ENCODE data around the gene TBX21.

The TBX21 gene

DNA sequence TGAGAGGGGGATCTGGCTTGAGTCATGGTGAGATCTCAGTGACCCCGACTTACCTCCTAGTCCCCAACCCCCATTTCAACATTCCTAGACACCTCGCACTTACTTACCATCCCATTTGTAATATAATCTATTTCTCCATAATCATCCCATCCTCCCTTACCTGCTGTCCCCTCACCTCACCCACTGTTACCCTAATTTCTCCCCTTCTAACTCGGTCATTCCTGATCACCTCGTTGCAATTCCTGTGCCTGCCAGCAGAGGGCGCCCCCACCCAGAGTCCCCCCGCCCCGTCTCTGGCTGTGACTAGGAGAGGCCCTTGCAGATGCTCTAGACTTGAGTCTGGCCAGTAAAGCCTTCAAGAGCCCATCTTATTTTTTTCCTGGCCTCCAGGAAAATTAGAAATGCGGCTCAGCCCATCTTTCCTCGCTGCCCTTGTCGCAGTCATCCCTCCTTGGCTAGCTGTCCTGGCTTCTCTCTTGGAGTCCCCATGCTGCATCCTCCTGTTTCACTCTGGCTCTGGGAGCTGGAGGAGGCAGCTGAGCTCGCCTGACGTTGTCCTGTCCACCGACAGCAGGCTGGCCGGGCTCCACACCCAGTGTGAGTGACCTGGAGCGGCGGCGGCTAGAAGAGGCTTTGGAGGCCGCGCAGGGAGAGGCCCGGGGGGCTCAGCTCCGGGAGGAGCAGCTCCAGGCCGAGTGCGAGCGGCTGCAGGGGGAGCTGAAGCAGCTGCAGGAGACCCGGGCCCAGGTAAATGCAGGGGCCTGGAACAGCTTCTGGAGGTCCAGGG is 34.1 kb upstream of the TBX21 start:
- peak; percentile 59 for ATAC-seq
- no peak for TF ChIP-seq GLIS3 (CRISPR knock-in tag; IDR thresholded peaks at IDR 0.05)
- no peak for TF ChIP-seq TOX (CRISPR knock-in tag; IDR thresholded peaks at IDR 0.05; ENCODE audit: borderline replicate concordance)
- TF ChIP-seq ARNTL (CRISPR knock-in tag; IDR thresholded peaks at IDR 0.05; ENCODE audit: borderline replicate concordance, low read depth) = no peak
- TF ChIP-seq, protein P1, sequence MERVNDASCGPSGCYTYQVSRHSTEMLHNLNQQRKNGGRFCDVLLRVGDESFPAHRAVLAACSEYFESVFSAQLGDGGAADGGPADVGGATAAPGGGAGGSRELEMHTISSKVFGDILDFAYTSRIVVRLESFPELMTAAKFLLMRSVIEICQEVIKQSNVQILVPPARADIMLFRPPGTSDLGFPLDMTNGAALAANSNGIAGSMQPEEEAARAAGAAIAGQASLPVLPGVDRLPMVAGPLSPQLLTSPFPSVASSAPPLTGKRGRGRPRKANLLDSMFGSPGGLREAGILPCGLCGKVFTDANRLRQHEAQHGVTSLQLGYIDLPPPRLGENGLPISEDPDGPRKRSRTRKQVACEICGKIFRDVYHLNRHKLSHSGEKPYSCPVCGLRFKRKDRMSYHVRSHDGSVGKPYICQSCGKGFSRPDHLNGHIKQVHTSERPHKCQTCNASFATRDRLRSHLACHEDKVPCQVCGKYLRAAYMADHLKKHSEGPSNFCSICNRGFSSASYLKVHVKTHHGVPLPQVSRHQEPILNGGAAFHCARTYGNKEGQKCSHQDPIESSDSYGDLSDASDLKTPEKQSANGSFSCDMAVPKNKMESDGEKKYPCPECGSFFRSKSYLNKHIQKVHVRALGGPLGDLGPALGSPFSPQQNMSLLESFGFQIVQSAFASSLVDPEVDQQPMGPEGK (CRISPR knock-in tag; IDR thresholded peaks at IDR 0.05; ENCODE audit: borderline replicate concordance) = no peak
- no peak for TF ChIP-seq ZNF8 (CRISPR knock-in tag; IDR thresholded peaks at IDR 0.05)
- TF ChIP-seq ZFP30 (CRISPR knock-in tag; IDR thresholded peaks at IDR 0.05) = no peak

DNA sequence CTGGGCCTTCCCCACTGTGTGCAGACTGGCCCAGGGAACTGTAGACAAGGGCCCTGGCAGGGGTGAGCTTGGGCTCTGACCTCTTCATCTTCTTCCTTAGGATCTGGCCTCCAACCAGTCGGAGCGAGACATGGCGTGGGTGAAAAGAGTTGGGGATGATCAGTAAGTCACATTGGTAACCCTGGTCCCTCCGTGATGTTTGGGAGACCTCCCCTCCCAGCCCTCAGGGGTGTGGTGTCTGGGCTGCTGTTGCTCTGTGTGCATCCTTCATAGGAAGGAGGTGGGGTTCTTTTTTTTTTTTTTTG is 33.5 kb upstream of the TBX21 start:
- no peak for ATAC-seq
- TF ChIP-seq OSR1 (CRISPR knock-in tag; IDR thresholded peaks at IDR 0.05) (no peak), ARNTL (CRISPR knock-in tag; IDR thresholded peaks at IDR 0.05; ENCODE audit: borderline replicate concordance, low read depth) (no peak), PPARA (CRISPR knock-in tag; IDR thresholded peaks at IDR 0.05; ENCODE audit: borderline replicate concordance) (no peak), ZNF70 (CRISPR knock-in tag; IDR thresholded peaks at IDR 0.05) (no peak), ISL1 (CRISPR knock-in tag; IDR thresholded peaks at IDR 0.05) (no peak), ESRRG (CRISPR knock-in tag; IDR thresholded peaks at IDR 0.05) (no peak), TCF4 (CRISPR knock-in tag; IDR thresholded peaks at IDR 0.05; ENCODE audit: borderline replicate concordance) (no peak), ZFP3 (CRISPR knock-in tag; IDR thresholded peaks at IDR 0.05) (no peak), ZC3H10 (CRISPR knock-in tag; IDR thresholded peaks at IDR 0.05) (no peak), SNAI2 (CRISPR knock-in tag; IDR thresholded peaks at IDR 0.05) (no peak), GLIS3 (CRISPR knock-in tag; IDR thresholded peaks at IDR 0.05) (no peak), ZNF565 (CRISPR knock-in tag; conservative IDR thresholded peaks at IDR 0.05; ENCODE audit: low read depth) (no peak), CSDC2 (CRISPR knock-in tag; IDR thresholded peaks at IDR 0.05) (no peak), TOX (CRISPR knock-in tag; IDR thresholded peaks at IDR 0.05; ENCODE audit: borderline replicate concordance) (no peak), RARB (CRISPR knock-in tag; IDR thresholded peaks at IDR 0.05) (no peak), ZNF8 (CRISPR knock-in tag; IDR thresholded peaks at IDR 0.05) (no peak)
- TF ChIP-seq, protein P2, sequence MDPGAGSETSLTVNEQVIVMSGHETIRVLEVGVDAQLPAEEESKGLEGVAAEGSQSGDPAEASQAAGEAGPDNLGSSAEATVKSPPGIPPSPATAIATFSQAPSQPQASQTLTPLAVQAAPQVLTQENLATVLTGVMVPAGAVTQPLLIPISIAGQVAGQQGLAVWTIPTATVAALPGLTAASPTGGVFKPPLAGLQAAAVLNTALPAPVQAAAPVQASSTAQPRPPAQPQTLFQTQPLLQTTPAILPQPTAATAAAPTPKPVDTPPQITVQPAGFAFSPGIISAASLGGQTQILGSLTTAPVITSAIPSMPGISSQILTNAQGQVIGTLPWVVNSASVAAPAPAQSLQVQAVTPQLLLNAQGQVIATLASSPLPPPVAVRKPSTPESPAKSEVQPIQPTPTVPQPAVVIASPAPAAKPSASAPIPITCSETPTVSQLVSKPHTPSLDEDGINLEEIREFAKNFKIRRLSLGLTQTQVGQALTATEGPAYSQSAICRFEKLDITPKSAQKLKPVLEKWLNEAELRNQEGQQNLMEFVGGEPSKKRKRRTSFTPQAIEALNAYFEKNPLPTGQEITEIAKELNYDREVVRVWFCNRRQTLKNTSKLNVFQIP (CRISPR knock-in tag; IDR thresholded peaks at IDR 0.05; ENCODE audit: borderline replicate concordance, low read depth) = no peak
- TF ChIP-seq, protein P1 (CRISPR knock-in tag; IDR thresholded peaks at IDR 0.05; ENCODE audit: borderline replicate concordance) = no peak
- TF ChIP-seq, protein P3, sequence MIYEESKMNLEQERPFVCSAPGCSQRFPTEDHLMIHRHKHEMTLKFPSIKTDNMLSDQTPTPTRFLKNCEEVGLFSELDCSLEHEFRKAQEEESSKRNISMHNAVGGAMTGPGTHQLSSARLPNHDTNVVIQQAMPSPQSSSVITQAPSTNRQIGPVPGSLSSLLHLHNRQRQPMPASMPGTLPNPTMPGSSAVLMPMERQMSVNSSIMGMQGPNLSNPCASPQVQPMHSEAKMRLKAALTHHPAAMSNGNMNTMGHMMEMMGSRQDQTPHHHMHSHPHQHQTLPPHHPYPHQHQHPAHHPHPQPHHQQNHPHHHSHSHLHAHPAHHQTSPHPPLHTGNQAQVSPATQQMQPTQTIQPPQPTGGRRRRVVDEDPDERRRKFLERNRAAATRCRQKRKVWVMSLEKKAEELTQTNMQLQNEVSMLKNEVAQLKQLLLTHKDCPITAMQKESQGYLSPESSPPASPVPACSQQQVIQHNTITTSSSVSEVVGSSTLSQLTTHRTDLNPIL (CRISPR knock-in tag; IDR thresholded peaks at IDR 0.05; ENCODE audit: low read depth) = no peak
- TF ChIP-seq, protein P4, sequence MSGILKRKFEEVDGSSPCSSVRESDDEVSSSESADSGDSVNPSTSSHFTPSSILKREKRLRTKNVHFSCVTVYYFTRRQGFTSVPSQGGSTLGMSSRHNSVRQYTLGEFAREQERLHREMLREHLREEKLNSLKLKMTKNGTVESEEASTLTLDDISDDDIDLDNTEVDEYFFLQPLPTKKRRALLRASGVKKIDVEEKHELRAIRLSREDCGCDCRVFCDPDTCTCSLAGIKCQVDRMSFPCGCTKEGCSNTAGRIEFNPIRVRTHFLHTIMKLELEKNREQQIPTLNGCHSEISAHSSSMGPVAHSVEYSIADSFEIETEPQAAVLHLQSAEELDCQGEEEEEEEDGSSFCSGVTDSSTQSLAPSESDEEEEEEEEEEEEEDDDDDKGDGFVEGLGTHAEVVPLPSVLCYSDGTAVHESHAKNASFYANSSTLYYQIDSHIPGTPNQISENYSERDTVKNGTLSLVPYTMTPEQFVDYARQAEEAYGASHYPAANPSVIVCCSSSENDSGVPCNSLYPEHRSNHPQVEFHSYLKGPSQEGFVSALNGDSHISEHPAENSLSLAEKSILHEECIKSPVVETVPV (CRISPR knock-in tag; IDR thresholded peaks at IDR 0.05) = no peak

Measured in SK-N-SH treated with all-trans-retinoic acid at 6 μM for 48 hours (cell line).